Measurements from ENCODE around the gene CALHM1.

DNA sequence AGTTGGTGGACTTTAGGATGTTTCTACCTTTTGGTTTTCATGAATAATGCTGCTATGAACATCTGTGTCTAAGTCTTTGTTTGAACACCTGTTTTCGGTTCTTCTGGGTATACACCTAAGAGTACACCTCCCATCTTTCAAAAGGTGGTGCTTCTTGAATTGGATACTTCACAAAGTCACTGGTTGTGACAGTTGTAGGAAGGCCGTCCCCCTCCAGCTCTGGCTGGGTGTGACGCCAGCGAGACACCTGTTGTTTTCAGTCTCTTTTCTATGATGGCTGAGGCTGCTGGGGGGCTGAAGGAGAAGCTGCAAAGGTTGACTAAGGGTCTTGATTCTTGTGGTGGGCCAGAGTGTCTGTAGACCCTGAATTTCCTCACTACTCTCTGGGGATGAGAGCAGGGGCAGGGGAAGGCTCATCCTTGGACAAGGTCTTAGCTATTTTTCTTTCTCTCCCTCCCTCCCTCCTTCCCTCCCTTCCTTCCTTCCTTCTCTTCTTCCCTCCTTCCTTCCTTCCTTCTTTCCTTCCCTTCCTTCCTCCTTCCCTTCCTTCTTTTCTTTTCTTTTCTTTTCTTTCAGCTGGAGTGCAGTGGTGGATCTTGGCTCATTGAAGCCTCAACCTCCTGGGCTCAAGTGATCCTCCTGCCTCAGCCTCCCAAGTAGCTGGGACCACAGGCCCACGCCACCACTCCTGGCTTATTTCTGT lies 40.4 kb upstream of the CALHM1 start:
- no peak for TF ChIP-seq CTCF (IDR thresholded peaks at IDR 0.05 in 8 of 11, conservative IDR thresholded peaks at IDR 0.05 in 3 of 11)
- TF ChIP-seq POLR2AphosphoS5 (IDR thresholded peaks at IDR 0.05) = no peak

Data from spleen (tissue), 7 donors.